Muscle layer of duodenum (tissue), 2 donors: Measurements from ENCODE around the gene PADI2.

Experiments used
- H3K27ac ChIP-seq: one replicate; pipeline ENCODE4 v1.7.0; 2013; ENCODE audit warnings: mild to moderate bottlenecking, low read length
- H3K27me3 ChIP-seq: one replicate; pipeline ENCODE4 v1.7.0; 2013; ENCODE audit warnings: low read depth, mild to moderate bottlenecking, control low read depth, low read length
- H3K36me3 ChIP-seq, 2 donors: one replicate each; pipeline ENCODE4 v1.7.0; 2013; ENCODE audit warnings: low read length in 2 of 2, control low read depth in 1 of 2, mild to moderate bottlenecking in 1 of 2; ENCODE audit not compliant: insufficient read depth in 2 of 2, control insufficient read depth in 1 of 2
- H3K4me1 ChIP-seq, 2 donors: one replicate each; pipeline ENCODE4 v1.7.0; 2013; ENCODE audit warnings: low read length in 2 of 2, mild to moderate bottlenecking in 2 of 2, control low read depth in 1 of 2, moderate library complexity in 1 of 2; ENCODE audit not compliant: insufficient read depth in 2 of 2, control insufficient read depth in 1 of 2
- H3K4me3 ChIP-seq, 2 donors: one replicate each; pipeline ENCODE4 v1.7.0; 2013; ENCODE audit warnings: low read length in 2 of 2, low read depth in 1 of 2, mild to moderate bottlenecking in 1 of 2
- H3K9me3 ChIP-seq, 2 donors: one replicate each; pipeline ENCODE4 v1.7.0; 2013; ENCODE audit warnings: low read length in 2 of 2, control low read depth in 1 of 2, mild to moderate bottlenecking in 1 of 2; ENCODE audit not compliant: control insufficient read depth in 1 of 2
- donor health status: healthy.

Gene PADI2

DNA sequence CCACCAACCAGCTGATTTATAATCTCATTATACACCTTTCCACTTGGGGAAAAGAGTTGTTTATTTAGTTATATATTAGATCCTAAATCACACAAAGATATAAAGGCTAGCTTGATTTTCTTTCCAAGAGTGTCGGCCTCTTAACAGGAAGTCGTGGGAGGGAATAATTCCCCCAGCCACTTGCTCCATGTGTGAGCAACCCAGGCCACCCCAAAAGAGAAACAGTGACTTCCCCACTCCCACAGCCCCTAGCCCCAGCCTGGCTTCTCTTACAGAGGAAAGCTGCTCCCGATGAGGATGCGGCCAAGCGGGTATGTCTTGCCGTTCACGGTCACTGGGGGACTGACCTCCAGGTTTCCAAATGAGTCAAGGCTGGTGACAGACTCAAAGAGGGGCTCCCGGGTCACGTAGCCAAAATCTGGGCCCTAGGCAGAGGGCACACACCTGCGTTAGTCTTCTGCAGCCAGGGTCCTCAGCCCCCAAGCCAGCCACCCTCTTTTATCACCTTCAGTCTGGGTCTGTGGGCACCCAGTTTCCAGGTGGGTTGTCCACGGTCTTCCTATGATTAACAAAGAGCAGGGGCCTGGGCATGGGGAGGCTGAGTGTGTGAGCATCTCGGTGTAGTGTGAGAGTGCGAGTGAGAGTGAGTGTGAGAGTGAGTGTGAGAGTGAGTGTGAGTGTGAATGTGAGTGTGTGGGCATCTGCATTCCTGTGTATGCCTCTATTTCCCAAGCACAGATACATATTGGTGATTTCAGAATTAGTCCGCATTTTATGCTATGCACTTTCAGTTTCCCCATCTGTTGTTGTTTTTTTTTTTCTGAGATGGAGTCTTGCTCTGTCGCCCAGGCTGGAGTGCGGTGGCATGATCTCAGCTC, 40.0 kb downstream of the PADI2 start:
- H3K27me3 ChIP-seq, result no peaks in the 10 kb centered on the region
- no peak overlapping the region for H3K4me3 ChIP-seq
- no peaks in the 10 kb centered on the region for H3K9me3 ChIP-seq
- H3K36me3 ChIP-seq, result no peaks in the 10 kb centered on the region
- H3K4me1 ChIP-seq, result no peaks in the 10 kb centered on the region
- H3K27ac ChIP-seq, result no peak overlapping the region

DNA sequence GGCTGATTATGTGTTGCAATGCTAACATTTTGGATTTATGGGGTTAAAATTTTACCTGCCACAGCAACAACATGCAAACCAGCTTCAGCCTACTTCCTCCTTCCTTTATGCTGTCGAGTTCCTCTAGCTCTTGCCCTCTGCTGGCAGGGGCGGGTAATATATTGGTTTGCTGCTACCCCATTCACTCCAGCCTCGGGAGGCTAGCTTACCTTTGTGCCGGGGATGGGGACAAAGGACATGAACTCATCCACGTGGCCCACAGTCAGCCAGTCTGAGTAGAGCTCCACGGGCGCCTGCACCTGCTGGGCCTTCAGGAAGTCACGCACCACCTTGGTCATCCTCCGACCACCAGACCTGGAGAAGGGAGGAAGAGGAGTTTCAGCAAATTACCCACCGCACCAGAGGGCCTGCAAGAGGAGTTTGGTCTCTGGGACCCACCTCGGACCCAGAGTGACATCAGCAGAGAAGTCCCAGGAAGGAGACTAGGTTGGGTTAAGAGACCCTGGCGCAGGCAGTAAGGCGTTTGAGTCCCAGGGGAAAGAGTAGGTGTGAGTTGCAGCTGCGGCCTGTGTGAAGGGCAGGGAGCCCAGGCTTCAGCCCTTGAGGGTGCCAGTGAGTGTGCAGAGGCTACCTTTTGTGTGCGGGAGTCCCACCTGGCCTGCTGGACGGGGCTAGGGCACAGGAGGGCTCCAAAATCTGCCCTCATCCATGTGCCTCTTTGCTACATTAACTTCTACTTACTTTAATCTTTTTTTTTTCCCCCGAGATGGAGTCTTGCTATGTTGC, 43.6 kb downstream of the PADI2 start:
- H3K4me1 ChIP-seq, result no peaks in the 10 kb centered on the region
- no peaks in the 10 kb centered on the region for H3K36me3 ChIP-seq
- no peaks in the 10 kb centered on the region for H3K27me3 ChIP-seq
- no peak overlapping the region for H3K27ac ChIP-seq
- H3K4me3 ChIP-seq, result no peak overlapping the region
- H3K9me3 ChIP-seq, result no peaks in the 10 kb centered on the region

DNA sequence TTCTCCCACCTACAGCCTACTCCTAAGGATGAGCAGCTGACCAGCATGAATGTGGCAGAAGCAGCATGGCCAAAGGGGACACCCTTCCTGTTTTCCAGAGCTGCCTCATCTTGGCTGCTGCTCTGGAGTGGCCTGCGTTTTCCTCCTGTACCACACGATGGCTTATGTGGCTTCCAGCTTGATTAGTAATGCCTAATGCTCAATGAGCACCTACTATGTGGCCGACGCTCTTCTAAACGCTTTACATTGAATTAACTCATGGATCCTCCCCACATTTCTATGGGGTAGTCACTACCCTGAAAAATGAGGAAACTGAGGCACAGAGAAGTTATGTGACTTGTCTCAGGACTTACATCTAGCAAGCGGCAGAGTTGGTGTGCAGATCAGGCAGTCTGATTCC, 47.5 kb downstream of the PADI2 start:
- H3K27me3 ChIP-seq, result no peaks in the 10 kb centered on the region
- no peak overlapping the region for H3K27ac ChIP-seq
- H3K4me1 ChIP-seq, result no peaks in the 10 kb centered on the region
- no peak overlapping the region for H3K4me3 ChIP-seq
- no peaks in the 10 kb centered on the region for H3K36me3 ChIP-seq
- H3K9me3 ChIP-seq, result no peaks in the 10 kb centered on the region

- Histone ChIP-seq H3K36me3 (no peaks in the 10 kb centered on the region), H3K27me3 (no peaks in the 10 kb centered on the region), H3K27ac (no peak overlapping the region), H3K4me3 (no peak overlapping the region), H3K4me1 (no peaks in the 10 kb centered on the region), H3K9me3 (peaks cover 0 to 4% of the 10 kb centered on the region in 2 donors)
Measured at GRCh38 chr1:17070163-17070525, 49.1 kb downstream of the PADI2 start.

GRCh38 chr1:17069452-17070162, 49.6 kb downstream of the PADI2 start:
- no peaks in the 10 kb centered on the region for H3K4me1 ChIP-seq
- H3K27me3 ChIP-seq, result no peaks in the 10 kb centered on the region
- H3K36me3 ChIP-seq, result no peaks in the 10 kb centered on the region
- no peak overlapping the region for H3K27ac ChIP-seq
- H3K9me3 ChIP-seq, result peaks cover 0 to 5% of the 10 kb centered on the region in 2 donors
- no peak overlapping the region for H3K4me3 ChIP-seq

GRCh38 chr1:17068789-17069188, 50.5 kb downstream of the PADI2 start:
- H3K4me3 ChIP-seq, result no peak overlapping the region
- H3K9me3 ChIP-seq, result peaks cover 0 to 5% of the 10 kb centered on the region in 2 donors
- H3K27ac ChIP-seq, result no peak overlapping the region
- H3K36me3 ChIP-seq, result no peaks in the 10 kb centered on the region
- H3K4me1 ChIP-seq, result no peaks in the 10 kb centered on the region
- no peaks in the 10 kb centered on the region for H3K27me3 ChIP-seq

- H3K27ac ChIP-seq, result no peak overlapping the region
- H3K36me3 ChIP-seq, result no peaks in the 10 kb centered on the region
Measured at GRCh38 chr1:17067465-17068240, 51.6 kb downstream of the PADI2 start.

GRCh38 chr1:17067069-17067426, 52.2 kb downstream of the PADI2 start:
- no peaks in the 10 kb centered on the region for H3K36me3 ChIP-seq
- H3K4me1 ChIP-seq, result no peaks in the 10 kb centered on the region
- H3K27ac ChIP-seq, result no peak overlapping the region
- no peaks in the 10 kb centered on the region for H3K27me3 ChIP-seq
- peaks cover 0 to 5% of the 10 kb centered on the region in 2 donors for H3K9me3 ChIP-seq
- H3K4me3 ChIP-seq, result no peak overlapping the region

More at GRCh38 chr1:17067465-17068240, 51.6 kb downstream of the PADI2 start:
- H3K4me1 ChIP-seq, result no peaks in the 10 kb centered on the region
- H3K27me3 ChIP-seq, result no peaks in the 10 kb centered on the region
- peaks cover 0 to 5% of the 10 kb centered on the region in 2 donors for H3K9me3 ChIP-seq
- no peak overlapping the region for H3K4me3 ChIP-seq

GRCh38 chr1:17066361-17067068, 52.7 kb downstream of the PADI2 start:
- Histone ChIP-seq H3K27ac (no peak overlapping the region), H3K27me3 (no peaks in the 10 kb centered on the region), H3K9me3 (peaks cover 0 to 5% of the 10 kb centered on the region in 2 donors), H3K36me3 (no peaks in the 10 kb centered on the region), H3K4me1 (no peaks in the 10 kb centered on the region), H3K4me3 (no peak overlapping the region)

DNA sequence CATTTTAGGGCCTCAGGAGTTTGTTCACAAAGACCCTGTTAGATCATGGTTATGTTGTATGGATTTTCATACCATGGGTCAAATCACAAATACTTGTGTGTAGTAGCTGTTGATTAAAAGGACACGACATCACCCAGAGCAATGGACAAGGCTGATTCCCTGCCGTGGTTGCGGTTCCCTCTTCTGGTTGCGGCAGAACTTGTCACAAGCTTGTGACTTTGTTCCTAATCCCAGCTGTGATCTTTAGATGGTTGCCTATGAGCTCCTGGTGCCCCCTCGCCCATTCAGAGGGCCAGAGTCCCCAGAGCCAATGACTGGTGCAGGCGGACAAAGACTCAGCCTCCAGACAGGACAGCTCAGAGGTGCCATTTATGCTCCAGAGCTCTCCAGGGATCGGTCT, 53.6 kb downstream of the PADI2 start:
- Histone ChIP-seq H3K9me3 (peaks cover 0 to 5% of the 10 kb centered on the region in 2 donors), H3K27ac (no peak overlapping the region), H3K4me1 (peaks cover 0 to under 1% of the 10 kb centered on the region in 2 donors), H3K4me3 (no peak overlapping the region), H3K27me3 (no peaks in the 10 kb centered on the region), H3K36me3 (no peaks in the 10 kb centered on the region)
